DND-41 (cell line): ENCODE data around the gene GPRIN2.

ENCODE experiments used
- CTCF ChIP-seq: IDR thresholded peaks from 2 replicates; pipeline ENCODE4 v1.5.1; 2012; ENCODE audit warnings: borderline replicate concordance, low read length, moderate library complexity, mild to moderate bottlenecking; ENCODE audit not compliant: poor library complexity, severe bottlenecking; ENCODE audit errors: extremely low read depth
- EZH2 ChIP-seq: IDR thresholded peaks from 3 replicates; pipeline ENCODE4 v1.6.1; 2012; ENCODE audit warnings: borderline replicate concordance, low read depth, mild to moderate bottlenecking, moderate library complexity, low read length, inconsistent platforms; ENCODE audit not compliant: severe bottlenecking

GRCh38 chr10:46525177-46525823 is 31.2 kb downstream of the GPRIN2 start:
- no peak for TF ChIP-seq CTCF
- no peak for TF ChIP-seq EZH2
